Large intestine (tissue), 3 donors: Measurements from ENCODE around the gene LSS. TPM values are rescaled to one million over a fixed set of nuclear protein-coding genes. Genes with fewer than 3 reads are reported as not detected.
"Not testable (repeated sequence)": the region's sequence is repeated elsewhere in the genome, so short reads cannot be mapped to it uniquely, and the experiment has no call there.

Source experiments
- DNase-seq, 2 donors: peaks; one replicate each; pipeline versions ENCODE4 v3.0.0 to v3.0.0-alpha.2; 2013
- H3K27ac ChIP-seq: one replicate; pipeline ENCODE4 v1.5.1; 2013; ENCODE audit warnings: low read length
- H3K27me3 ChIP-seq: 2 replicates; pipeline ENCODE4 v1.6.1; 2013; ENCODE audit warnings: low read length; ENCODE audit not compliant: control insufficient read depth, insufficient read depth
- H3K36me3 ChIP-seq: 2 replicates; pipeline ENCODE4 v1.6.1; 2013; ENCODE audit warnings: low read length; ENCODE audit not compliant: control insufficient read depth, insufficient read depth
- H3K4me1 ChIP-seq: one replicate; pipeline ENCODE4 v1.6.1; 2013; ENCODE audit warnings: low read length; ENCODE audit not compliant: control insufficient read depth, insufficient read depth
- H3K4me3 ChIP-seq: one replicate; pipeline ENCODE4 v1.5.1; 2013; ENCODE audit warnings: low read length
- H3K9me3 ChIP-seq: one replicate; pipeline ENCODE4 v1.6.1; 2013; ENCODE audit warnings: mild to moderate bottlenecking, low read depth, low read length, moderate library complexity; ENCODE audit not compliant: control insufficient read depth
- WGBS: methylation state at CpG from one replicate; pipeline ENCODE4 v1.1.5; 2013; ENCODE audit warnings: low lambda C conversion rate; ENCODE audit not compliant: insufficient coverage; 5-methylcytosine and 5-hydroxymethylcytosine counted together
- polyA plus RNA-seq: library from polyadenylated mRNA; unstranded; fragments of 120-200 nt; gene quantifications from one replicate; pipeline ENCODE4 v1.2.1, GENCODE V29; 2013

The LSS gene
- polyA plus RNA-seq, 1 donor, result 33.3 TPM

DNA sequence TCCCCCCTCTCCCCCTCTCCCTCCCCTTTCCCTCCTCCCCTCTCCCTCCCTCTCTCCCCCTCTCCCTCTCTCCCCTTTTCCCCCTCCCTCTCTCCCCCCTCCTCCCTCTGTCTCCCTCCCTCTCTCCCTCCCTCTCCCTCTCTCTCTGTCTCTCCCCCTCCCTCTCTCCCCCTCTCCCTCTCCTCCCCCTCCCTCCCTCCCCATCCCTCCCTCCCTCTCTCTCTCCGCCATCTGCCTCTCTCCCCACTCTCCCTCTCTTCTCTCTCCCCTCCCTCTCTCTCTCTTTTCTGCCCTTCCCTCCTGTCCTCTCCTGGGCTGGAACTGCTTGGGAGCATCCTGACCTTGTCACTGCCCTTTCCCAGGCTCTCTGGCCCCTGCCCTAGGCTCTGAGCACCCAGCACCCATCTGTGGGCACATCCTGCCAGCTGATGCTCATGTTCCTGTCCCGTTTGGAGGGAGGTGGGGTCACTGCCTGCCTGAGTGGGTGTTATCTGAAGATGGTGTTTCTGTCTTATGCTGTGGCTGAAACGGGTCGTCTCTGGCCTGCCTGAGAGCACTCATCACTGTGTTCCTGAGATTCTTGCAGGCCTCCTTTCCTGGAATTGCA lies 84.0 kb downstream of the LSS start:
- H3K27me3 ChIP-seq, result no peaks in the 10 kb centered on the region
- WGBS, result no CpG with 5 or more reads among the region's 4 CpGs
- peaks cover 8% of the 10 kb centered on the region for H3K9me3 ChIP-seq
- peaks cover 20% of the 10 kb centered on the region for H3K4me1 ChIP-seq
- no peak for DNase-seq
- H3K27ac ChIP-seq, result peak overlapping the region; percentile 90
- peaks cover 3% of the 10 kb centered on the region for H3K36me3 ChIP-seq
- H3K4me3 ChIP-seq, result no peak overlapping the region

- no peak overlapping the region for H3K27ac ChIP-seq
- no CpG with 5 or more reads among the region's 21 CpGs for WGBS
- no peak overlapping the region for H3K4me3 ChIP-seq
These were observed 85.7 kb downstream of the LSS start for GRCh38 chr21:46142582-46143473.

DNA sequence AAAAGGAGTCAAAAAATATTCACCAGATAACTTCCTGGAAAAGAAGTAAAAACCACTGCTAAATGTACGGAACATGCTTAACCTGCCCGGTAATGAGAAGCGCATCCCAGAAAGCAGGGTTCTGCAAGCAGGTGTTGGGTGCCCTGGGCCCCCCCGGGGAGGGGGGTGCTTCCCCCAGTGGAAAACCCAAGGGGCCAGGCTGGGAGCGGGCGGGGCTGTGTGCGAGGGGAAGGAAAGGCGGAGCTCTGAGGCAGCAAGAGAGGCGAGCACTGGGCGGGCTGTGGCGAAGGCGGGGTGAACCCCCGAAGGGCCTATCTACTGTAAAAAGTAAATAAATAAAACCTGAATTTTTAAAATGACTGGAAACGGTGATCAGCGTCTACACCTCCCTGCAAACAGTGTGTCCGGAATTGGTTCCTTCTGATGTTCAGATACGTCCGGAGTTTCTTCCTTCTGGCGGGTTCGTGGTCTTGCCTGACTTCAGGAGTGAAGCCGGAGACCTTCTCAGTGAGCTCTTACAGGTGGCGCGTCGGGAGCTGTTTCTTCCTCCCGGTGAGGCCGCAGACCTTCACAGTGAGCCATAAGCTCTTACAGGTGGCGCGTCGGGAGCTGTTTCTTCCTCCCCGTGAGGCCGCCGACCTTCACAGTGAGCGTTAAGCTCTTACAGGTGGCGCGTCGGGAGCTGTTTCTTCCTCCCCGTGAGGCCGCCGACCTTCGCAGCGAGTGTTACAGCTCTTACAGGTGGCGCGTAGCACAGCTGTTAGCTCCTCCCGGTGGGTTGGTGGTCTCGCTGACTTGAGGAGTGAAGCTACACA lies 86.6 kb downstream of the LSS start:
- peaks cover 3% of the 10 kb centered on the region for H3K36me3 ChIP-seq
- peaks cover 20% of the 10 kb centered on the region for H3K4me1 ChIP-seq
- WGBS, result 100% methylated on average over 1 of the region's 45 CpGs
- no peak overlapping the region for H3K4me3 ChIP-seq
- H3K27ac ChIP-seq, result no peak overlapping the region
- no peak for DNase-seq
- no peaks in the 10 kb centered on the region for H3K27me3 ChIP-seq
- H3K9me3 ChIP-seq, result peaks cover 8% of the 10 kb centered on the region

More at GRCh38 chr21:46142582-46143473, 85.7 kb downstream of the LSS start:
- Histone ChIP-seq H3K4me1 (peaks cover 20% of the 10 kb centered on the region), H3K27me3 (no peaks in the 10 kb centered on the region), H3K9me3 (peaks cover 8% of the 10 kb centered on the region), H3K36me3 (peaks cover 3% of the 10 kb centered on the region)
- no peak for DNase-seq

DNA sequence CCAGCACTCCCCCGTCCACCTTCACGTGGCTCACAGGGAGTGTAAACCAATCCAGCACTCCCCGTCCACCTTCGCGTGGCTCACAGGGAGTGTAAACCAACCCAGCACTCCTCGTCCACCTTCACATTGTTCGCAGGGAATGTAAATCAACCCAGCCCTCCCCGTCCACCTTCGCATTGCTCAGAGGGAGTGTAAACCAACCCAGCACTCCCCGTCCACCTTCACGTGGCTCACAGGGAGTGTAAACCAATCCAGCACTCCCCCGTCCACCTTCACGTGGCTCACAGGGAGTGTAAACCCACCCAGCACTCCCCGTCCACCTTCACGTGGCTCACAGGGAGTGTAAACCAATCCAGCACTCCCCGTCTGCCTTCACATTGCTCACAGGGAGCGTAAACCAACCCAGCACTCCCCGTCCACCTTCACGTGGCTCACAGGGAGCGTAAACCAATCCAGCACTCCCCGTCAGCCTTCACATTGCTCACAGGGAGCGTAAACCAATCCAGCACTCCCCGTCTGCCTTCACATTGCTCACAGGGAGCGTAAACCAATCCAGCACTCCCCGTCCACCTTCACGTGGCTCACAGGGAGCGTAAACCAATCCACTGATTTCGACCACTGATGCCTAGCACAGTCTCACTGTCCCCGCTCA lies 88.1 kb downstream of the LSS start:
- not testable (repeated sequence) for H3K4me3 ChIP-seq, H3K9me3 ChIP-seq, H3K27ac ChIP-seq, H3K36me3 ChIP-seq, H3K27me3 ChIP-seq
- peak in 1 of 2 donors; percentile 48 for DNase-seq
- WGBS, result 66% methylated on average over 4 of the region's 29 CpGs
- peaks cover 20% of the 10 kb centered on the region for H3K4me1 ChIP-seq

- no peak overlapping the region for H3K4me3 ChIP-seq
- no peak overlapping the region for H3K27ac ChIP-seq
- DNase-seq, result no peak
- H3K4me1 ChIP-seq, result peaks cover 13% of the 10 kb centered on the region
- peaks cover 3% of the 10 kb centered on the region for H3K36me3 ChIP-seq
- H3K27me3 ChIP-seq, result no peaks in the 10 kb centered on the region
- peaks cover 3% of the 10 kb centered on the region for H3K9me3 ChIP-seq
- no CpG with 5 or more reads among the region's 15 CpGs for WGBS
These were observed 88.9 kb downstream of the LSS start for GRCh38 chr21:46139686-46140085.

DNA sequence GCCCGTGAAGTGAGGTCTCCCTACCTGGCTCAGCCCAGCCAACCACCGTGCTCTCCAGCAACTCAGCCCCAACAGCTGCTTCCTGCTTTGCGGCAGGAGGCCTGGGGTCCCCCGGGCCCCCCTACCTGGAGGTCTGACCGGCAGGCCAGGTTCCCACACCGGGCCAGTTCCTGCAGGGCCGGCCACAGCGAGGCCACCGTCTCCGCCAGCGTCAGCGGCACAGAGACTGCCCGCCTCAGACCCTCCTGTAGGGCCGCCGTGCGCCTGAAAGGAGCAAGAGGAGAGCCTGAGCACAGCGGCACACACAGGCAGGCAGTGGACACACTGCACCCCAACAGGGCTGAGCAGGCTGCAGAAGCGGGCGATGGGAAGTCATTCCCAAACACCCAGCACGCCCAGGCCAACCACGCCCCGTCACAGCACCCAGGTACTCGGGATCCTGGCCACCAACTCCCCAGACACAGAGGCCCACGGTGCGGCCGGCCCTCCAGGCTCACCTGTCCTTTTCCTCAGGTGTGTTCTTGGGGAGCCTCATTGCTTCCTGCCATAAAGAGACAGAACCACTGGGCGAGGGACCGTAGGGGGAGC lies 90.1 kb downstream of the LSS start:
- no peaks in the 10 kb centered on the region for H3K27me3 ChIP-seq
- no peak overlapping the region for H3K4me3 ChIP-seq
- peaks cover 3% of the 10 kb centered on the region for H3K36me3 ChIP-seq
- WGBS, result 40% methylated on average over 1 of the region's 28 CpGs
- no peak for DNase-seq
- no peak overlapping the region for H3K27ac ChIP-seq
- H3K4me1 ChIP-seq, result peaks cover 9% of the 10 kb centered on the region
- peaks cover 3% of the 10 kb centered on the region for H3K9me3 ChIP-seq

Other genes with a start within 250 kb of the LSS start
- gene COL6A1, start 247.0 kb downstream of the LSS start, polyA plus RNA-seq, result 470 TPM
- gene COL6A2, start 130.7 kb downstream of the LSS start, polyA plus RNA-seq, result 201 TPM
- gene FTCD, start 73.2 kb downstream of the LSS start, polyA plus RNA-seq, result 61.8 TPM
- gene SPATC1L, start 44.3 kb downstream of the LSS start, polyA plus RNA-seq, result 13.2 TPM
- 77.5 TPM for gene MCM3AP, start 56.8 kb upstream of the LSS start, polyA plus RNA-seq
- gene YBEY, start 57.6 kb upstream of the LSS start, polyA plus RNA-seq, result 22.1 TPM
- 8.7 TPM for gene C21orf58, start 95.1 kb upstream of the LSS start, polyA plus RNA-seq
- 17.9 TPM for gene PCNT, start 95.4 kb upstream of the LSS start, polyA plus RNA-seq
- 53.3 TPM for gene DIP2A, start 230.1 kb upstream of the LSS start, polyA plus RNA-seq